Head of caudate nucleus (tissue), 42 donors: Measurements from ENCODE around the gene HSDL2.

Experiments
- DNase-seq, 42 donors: peaks; one replicate each; pipeline versions ENCODE4 v3.0.0 to v3.0.0-alpha.2; 2020 to 2021; ENCODE audit warnings: mixed read lengths in 7 of 42
- intact Hi-C: fragments of 100-400 bp; cut with DNase I; formaldehyde crosslinking; loops from one replicate; pipeline ENCODE4 v1.15.0; 2022

HSDL2 gene

DNA sequence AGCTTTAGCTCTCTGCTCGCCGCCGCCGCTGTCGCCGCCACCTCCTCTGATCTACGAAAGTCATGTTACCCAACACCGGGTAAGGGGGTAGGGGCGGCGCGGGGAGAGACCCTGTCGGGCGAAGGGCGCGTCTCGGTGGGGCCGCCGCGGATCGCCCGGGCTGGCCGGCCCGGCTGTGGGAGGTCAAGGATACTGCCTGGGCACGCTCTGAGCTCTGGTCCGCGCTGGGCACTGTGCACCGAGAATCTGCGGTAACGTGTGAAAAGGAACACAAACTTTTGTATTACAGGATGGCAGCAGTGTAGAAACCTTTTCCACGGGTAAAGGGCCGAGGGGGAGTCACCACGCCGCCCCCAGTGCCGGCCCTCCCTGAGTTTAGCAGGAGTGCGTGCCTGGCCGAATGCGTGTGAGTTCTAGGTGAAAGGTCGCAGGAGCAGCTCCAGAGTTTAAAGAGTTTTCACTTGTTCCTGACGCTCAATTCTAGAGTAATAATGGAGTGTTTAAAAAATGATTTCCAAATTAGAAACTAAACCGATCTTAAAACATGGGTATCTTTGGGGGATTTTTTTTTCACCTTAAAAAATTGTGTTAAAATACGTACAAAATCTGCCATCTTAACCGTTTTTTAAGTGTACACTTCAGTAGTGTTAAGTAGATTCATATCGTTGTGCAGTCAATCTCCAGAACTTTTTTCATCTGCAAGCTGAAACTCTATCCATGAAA is at the start of gene HSDL2:
Gene HSDL2 (plus strand): TSS at position 7 of the 723 bp plus-strand sequence. CDS start 56 bp downstream, at position 63.
- intact Hi-C loops: loop anchor here (5.0 kb wide), 1 partner anchor 337 kb away; the partner anchor contains the start of gene INIP
- DNase-seq: peak in 11 of 42 donors; percentile 27 to 49 (median 37)

DNA sequence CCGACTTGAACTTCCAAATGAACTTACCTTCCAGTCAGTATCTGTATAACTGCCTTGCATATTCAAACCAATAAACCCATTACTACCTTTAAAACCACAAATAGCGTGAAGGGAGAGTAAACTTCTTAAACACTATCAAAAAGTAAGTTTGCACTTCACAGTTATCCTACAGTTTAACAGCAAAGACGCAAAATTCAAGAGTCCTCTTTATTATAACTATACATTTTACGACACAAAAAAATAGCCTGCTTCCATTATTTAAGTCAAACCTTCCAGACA is 48.3 kb upstream of the HSDL2 start:
- no peak for DNase-seq
- intact Hi-C loops: loop anchor here (10.0 kb wide), 1 partner anchor 237 kb away; no protein-coding TSS in a partner anchor

DNA sequence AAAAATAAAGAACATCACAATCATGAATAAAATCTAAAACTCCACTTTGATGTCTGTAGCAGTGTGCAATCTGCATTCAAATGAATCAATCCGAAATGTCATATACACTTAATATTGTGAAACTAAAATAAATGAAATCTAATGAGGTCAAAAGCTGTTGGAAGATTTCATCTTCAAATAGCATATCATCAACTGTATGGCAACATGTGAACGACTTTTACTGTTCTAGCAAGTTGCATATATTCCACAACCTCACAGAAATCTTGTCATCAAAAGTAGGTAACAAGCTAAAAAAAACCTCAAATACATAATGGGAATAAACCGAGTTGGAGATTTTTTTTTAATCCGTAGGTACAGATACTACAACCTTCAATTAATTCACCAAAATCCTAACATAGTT is 47.7 kb upstream of the HSDL2 start:
- DNase-seq: no peak
- intact Hi-C loops: loop anchor here (10.0 kb wide), 1 partner anchor 237 kb away; no protein-coding TSS in a partner anchor

DNA sequence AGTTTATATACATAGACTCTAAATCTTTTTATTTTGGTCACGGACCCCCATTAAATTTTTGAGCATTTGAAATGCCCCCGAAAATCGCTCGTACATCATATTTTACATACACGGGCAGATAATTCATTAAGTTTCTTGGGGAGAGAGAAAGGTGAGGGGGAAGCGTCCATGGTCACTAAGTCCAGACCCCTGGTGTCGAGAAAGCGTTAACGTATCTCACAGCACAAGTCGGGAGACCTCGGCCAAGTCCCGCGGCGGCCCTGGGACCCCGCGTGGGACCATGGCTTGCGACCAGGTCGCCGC is 47.3 kb upstream of the HSDL2 start:
- intact Hi-C loops: loop anchor here (10.0 kb wide), 1 partner anchor 238 kb away; no protein-coding TSS in a partner anchor
- DNase-seq: no peak

DNA sequence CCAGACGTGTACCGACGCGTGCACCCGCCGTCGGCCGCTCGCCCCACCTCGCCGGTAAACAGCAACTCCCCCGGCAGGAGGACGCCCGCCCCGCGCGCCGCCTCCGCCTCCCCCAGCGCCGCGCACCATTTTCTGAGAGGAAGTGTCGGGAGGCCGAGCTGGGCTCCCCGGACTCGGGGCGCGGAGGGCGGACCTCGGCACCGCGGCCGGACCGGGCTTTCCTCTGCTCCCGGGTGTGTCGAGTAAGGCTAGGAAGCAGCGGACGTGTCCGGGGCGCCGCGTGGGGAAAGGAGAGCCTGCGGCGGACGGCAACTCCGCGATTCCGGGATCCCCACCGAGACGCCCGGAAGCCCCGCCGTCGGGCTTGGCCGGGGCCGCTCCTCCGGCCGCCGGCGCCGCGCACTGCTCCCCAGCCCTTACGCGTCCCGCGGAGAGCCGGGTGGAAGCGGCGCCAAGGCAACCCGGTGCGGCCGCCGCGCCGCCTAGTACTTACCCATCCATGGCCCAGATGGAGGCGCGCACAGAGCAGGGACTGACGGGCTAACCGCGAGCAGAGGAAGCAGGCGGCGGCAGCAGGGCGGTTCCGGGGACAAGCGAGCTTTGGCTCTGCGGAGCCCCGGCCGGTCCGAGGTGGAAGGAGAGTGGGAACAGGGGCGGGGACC is 46.8 kb upstream of the HSDL2 start, which contains the start of gene PTBP3:
Gene PTBP3 (minus strand): TSS at position 643 of the 662 bp plus-strand sequence. CDS start 35,754 bp downstream, outside the sequence.
- peak in 41 of 42 donors; percentile 15 to 92 (median 55) for DNase-seq
- intact Hi-C loops: loop anchor here (10.0 kb wide), 1 partner anchor 238 kb away; no protein-coding TSS in a partner anchor

DNA sequence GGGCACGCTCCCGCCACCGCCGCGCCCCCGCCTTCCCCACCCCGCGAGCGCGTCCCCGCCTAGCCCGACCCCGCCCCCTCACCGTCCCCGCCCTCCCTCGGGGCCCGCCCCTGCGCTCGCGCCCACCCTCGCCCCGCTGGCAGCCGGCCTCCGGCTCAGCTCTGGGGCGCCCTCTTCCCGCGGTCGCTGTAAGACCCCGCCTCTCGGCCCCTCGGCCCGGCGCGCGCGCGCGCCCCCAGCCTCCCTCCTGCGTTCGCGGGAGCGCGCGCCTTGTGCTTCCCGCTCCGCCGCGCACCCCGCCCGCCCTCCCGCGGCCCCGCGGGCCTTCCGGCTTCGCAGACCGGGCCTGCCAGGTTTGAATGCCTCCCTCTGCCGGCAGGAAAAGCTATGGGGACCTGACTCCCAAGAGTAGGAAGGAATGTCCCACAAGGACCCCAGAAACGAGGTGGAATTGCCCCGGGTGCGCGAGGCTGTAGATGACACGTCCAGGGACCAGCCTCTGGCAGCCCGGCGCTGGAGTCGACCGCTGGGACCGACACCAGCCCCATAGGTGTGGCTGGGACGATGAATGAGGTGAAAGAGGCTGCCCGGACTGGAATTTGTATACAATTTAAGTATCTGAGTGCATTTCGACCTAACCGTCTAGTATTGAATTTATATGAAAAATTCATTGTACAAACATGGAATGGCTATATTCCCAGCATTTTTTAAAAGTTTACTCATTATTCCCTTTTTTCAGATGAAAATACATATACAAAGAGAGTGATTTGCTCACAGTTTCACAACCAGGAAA is 46.1 kb upstream of the HSDL2 start:
- intact Hi-C loops: loop anchor here (2.0 to 10.0 kb wide), 2 partner anchors 45 to 239 kb away; no protein-coding TSS in a partner anchor
- DNase-seq: peak in 41 of 42 donors; percentile 70 to 97 (median 93)

DNA sequence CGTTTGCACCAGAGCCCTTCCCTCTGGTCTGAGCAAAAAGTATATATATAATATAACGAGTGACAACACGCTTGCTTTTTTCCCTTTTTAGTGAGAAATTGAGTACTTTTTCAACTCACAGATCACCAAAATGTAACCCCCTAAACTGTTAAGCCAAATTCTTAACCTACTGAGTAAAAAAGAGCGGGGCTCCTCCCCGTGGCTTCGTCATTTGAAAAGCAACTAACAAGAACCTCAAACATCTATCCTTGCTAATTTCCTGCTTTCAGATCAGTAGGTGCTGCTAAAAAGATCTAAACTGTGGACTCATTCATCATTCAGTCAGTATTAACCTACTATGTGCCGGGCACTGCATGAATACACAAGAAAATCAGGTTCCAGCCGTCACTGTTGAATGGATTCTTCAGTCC is 45.5 kb upstream of the HSDL2 start:
- intact Hi-C loops: loop anchor here (2.0 to 10.0 kb wide), 2 partner anchors 44 to 240 kb away; no protein-coding TSS in a partner anchor
- peak in 14 of 42 donors; percentile 11 to 44 (median 26) for DNase-seq

DNA sequence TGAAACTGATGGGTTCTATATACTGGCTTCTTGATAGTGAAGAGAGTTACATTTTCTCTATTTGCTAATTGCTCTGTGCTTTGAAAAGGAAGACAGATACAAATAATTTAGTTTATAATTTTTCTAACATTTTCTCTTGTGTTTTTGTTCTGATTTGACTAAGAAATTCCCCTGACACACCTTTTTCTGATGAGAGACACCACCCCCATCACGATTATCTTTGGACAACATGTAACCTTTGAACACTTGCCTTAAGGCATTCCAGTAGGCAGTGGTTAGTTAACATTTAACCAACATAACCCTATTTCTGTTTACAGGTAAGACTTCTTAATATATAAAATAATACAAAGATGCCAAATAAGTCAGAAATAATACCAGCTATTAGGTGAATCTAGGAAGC is 42.4 kb upstream of the HSDL2 start:
- intact Hi-C loops: loop anchor here (10.0 kb wide), 1 partner anchor 243 kb away; no protein-coding TSS in a partner anchor
- no peak for DNase-seq

DNA sequence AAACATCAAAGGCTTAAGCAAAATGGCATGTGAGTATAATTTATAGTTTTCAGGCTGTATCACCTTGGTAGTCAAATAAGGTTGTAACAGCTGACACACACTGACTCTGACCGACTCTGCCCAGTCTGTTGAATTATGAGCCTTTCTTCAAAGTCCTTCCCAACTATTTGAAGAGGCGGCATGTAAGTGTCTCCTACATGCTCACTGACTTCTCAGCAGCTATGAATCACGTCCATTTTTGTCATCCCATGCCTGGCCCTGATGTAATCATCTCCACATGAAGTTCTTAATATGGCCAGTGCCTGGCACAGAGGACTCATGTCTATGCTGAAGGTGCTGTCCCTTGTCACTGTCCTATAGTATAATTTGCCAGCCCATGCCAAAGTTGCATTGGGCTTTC is 41.3 kb upstream of the HSDL2 start:
- intact Hi-C loops: loop anchor here (10.0 kb wide), 1 partner anchor 244 kb away; no protein-coding TSS in a partner anchor
- no peak for DNase-seq

DNA sequence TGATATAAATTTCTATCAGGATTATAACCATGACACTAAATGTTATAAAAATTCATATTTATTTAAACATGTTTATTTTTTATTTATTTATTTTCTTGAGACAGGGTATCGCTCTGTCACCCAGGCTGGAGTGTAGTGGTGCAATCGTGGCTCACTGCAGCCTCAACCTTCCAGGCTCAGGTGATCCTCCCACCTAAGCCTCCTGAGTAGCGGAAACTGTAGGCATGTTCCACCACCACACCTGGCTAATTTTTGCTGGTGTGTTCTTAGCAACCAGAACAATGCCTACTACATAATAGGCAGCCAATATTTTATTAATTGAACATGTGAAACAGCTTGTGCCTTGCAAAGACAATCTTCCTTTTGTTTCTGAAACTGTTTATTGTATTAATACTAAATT is 40.0 kb upstream of the HSDL2 start:
- peak in 18 of 42 donors; percentile 10 to 70 (median 24) for DNase-seq
- intact Hi-C loops: loop anchor here (10.0 kb wide), 1 partner anchor 245 kb away; no protein-coding TSS in a partner anchor

DNA sequence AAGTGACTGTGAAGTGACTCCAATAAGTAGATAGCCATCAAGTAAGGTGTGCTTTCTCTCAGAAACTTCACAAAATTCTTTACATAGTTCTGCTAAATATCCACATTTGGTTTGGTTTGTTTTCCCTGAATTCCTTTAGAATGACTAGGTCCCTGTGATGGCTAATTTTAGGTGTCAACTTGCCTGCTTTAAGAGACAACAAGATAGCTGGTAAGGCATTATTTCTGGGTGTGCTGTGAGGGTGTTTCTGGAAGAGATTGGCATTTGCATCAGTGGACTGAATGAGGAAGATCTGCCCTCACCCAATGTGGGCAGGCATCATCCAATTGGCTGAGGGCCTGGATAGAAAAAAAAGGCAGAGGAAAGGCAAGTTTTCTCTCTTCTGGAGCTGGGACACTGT is 38.2 kb upstream of the HSDL2 start:
- intact Hi-C loops: no loop called here
- DNase-seq: no peak

DNA sequence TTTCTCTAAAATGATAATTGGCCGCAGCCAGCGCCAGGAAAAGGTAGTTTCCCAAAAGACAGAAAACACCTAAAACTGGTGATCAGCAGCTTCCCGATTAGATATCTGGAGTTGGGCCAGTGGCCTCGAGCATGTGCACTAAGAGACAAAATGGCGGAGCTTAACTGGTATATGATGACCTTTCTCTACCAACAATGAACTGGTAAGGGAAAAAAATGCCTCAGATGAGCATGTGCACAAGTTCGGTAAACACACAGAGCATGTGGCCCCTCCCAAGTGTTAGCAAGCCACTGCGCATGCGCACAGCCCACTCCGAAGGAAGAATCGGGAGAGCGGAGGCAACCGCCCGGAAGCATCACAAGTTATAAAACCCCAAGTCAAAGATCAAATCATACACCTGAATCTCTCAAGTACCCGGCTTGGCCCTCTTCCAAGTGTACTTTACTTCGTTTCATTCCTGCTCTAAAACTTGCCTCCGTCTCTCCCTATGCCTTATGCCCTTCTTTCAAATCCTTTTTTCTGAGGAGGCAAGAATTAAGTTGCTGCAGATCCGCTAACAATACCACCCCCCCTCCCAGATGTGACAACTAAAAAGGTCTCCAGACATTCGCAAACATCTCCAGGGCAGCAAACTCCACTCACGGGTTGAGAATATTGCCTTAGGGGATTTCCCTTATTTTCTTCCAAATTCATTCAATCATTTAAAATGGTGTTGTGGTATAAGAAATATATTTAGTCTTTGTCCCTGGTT is 31.5 kb upstream of the HSDL2 start:
- DNase-seq: peak; percentile 72 to 93 (median 85)
- intact Hi-C loops: no loop called here

DNA sequence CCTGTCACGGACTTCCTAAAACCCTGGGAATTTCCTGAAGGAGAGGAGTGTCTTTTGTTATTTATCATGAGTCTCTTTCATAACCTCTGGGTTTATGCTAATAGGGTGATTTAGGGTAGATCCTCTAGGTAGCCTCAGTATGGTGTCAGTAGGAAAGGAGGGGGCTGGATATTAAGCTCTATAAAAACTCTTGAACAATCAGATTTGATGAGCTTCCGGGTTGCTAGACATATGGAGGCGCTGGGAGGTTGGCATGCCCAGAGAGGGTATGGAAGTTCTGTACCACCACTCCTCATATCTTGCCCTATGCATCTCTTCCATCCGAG is 30.9 kb upstream of the HSDL2 start:
- intact Hi-C loops: no loop called here
- DNase-seq: no peak

DNA sequence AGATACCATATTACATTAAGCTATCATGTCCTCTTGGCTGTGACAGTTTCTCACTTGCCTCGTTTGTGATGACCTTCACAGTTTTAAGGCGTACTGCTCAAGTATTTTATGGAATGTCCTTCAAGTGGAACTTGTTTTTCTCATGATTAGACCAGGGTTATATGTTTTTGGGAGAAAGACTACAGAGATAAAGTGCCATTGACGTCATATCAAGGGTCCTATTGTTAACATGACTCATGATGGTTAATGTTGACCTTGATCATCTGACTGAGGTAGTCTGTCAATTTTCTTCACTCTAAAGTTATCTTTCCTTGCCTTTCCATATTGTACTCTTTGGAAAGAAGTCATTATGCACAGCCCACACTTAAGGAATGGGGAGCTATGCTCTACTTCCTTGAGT is 28.7 kb upstream of the HSDL2 start:
- DNase-seq: no peak
- intact Hi-C loops: no loop called here

DNA sequence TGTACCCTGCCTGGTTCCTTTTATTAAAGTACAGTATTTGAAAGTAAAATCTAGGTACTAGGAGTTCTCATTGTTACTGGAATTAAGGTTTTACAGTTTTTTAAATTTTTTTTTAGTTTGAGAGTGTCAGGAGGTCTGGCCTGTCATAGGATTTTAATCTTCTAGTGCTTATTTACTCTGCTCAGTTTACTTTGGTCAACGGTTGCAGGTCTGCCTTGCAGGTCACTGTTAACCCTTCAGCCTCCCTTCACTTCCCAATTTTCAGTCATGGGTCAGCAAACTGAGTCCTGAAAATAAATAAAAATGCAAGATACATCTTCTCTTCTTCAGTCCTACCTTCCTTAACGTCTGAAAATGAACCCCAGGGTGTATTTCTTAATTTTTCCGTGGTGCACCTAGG is 27.7 kb upstream of the HSDL2 start:
- intact Hi-C loops: no loop called here
- DNase-seq: no peak

DNA sequence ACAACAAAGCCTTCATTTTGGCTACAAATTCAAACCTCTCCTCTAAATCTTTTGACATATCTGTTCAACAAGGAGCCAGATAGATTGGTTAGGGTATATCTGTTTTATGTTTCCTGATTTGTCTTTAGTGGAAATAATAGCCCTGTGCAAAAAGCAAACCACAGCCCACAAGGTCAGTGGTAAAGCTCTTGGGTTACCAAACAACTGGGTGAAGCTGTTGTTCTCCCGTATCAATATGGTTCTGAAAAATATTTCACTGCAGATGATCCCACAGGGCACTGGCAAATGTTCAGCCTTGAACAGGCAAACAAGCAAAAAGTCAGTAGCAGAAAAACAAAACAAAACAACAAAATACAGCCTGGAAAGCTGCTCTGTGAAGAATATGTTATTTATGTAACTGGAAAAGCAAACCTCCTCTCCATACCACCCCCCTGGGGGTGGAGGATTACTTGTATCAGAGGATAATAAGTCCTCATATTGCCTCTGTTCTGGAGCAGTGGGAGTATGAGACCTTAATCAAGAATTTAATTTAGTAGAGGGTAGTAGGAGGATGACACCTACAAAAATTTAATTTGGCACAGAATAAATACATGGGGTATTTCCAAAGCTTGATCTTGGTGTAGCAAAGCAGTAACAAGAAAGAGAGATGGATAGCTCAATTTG is 25.7 kb upstream of the HSDL2 start:
- intact Hi-C loops: no loop called here
- DNase-seq: peak in 5 of 42 donors; percentile 5 to 52 (median 36)

DNA sequence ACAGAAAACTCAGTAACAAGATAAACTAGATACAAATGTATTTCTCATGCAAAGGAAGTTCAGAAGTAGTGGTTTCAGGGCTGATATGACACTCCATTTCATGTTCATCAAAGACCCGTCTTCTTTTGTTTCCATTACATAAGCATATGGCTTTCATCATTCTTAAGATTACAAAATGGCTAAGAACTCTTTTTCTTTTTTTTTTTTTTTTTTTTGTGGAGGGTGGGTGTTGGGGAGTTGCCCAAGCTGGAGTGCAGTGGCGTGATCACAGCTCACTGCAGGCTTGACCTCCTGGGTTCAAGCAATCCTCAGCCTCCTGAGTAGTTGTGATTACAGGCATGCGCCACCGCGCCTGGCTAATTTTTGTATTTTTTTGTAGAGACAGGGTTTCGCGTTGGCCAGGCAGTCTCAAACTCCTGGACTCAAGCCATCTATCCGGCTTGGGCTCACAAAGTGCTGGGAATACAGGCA is 24.4 kb upstream of the HSDL2 start:
- intact Hi-C loops: no loop called here
- DNase-seq: no peak
